ENCODE results near the gene MYRIP.

The MYRIP gene

GRCh38 chr3:40035177-40035576 lies 225.8 kb downstream of the MYRIP start:
- no peak for TF ChIP-seq CTCF (conservative IDR thresholded peaks at IDR 0.05)
- no peak for TF ChIP-seq ZFX (IDR thresholded peaks at IDR 0.05)
- no peak overlapping the region for H3K27ac ChIP-seq

GRCh38 chr3:40037582-40037981 lies 228.2 kb downstream of the MYRIP start:
- TF ChIP-seq CTCF (conservative IDR thresholded peaks at IDR 0.05), result no peak

GRCh38 chr3:40042752-40043443 lies 233.5 kb downstream of the MYRIP start:
- no peak overlapping the region for H3K27ac ChIP-seq

More at GRCh38 chr3:40037582-40037981, 228.2 kb downstream of the MYRIP start:
- no peak overlapping the region for H3K27ac ChIP-seq

GRCh38 chr3:40043444-40043755 lies 234.0 kb downstream of the MYRIP start:
- no peak for TF ChIP-seq ZFX (IDR thresholded peaks at IDR 0.05)
- no peak for TF ChIP-seq CTCF (conservative IDR thresholded peaks at IDR 0.05)
- no peak overlapping the region for H3K27ac ChIP-seq

More at GRCh38 chr3:40042752-40043443, 233.5 kb downstream of the MYRIP start:
- TF ChIP-seq CTCF (conservative IDR thresholded peaks at IDR 0.05), result no peak
- TF ChIP-seq ZFX (IDR thresholded peaks at IDR 0.05), result no peak

GRCh38 chr3:40044487-40044886 lies 235.1 kb downstream of the MYRIP start:
- TF ChIP-seq CTCF (conservative IDR thresholded peaks at IDR 0.05) (no peak), ZFX (IDR thresholded peaks at IDR 0.05) (no peak)
- H3K27ac ChIP-seq, result no peak overlapping the region

GRCh38 chr3:40045051-40045450 lies 235.6 kb downstream of the MYRIP start:
- TF ChIP-seq CTCF (conservative IDR thresholded peaks at IDR 0.05), result no peak
- TF ChIP-seq ZFX (IDR thresholded peaks at IDR 0.05), result no peak

GRCh38 chr3:40046149-40046548 lies 236.7 kb downstream of the MYRIP start:
- TF ChIP-seq CTCF (conservative IDR thresholded peaks at IDR 0.05), result no peak
- H3K27ac ChIP-seq, result no peak overlapping the region

More at GRCh38 chr3:40045051-40045450, 235.6 kb downstream of the MYRIP start:
- H3K27ac ChIP-seq, result no peak overlapping the region

All from C4-2B (cell line).